ENCODE measurements around the gene EIF4A3.

Gene EIF4A3

DNA sequence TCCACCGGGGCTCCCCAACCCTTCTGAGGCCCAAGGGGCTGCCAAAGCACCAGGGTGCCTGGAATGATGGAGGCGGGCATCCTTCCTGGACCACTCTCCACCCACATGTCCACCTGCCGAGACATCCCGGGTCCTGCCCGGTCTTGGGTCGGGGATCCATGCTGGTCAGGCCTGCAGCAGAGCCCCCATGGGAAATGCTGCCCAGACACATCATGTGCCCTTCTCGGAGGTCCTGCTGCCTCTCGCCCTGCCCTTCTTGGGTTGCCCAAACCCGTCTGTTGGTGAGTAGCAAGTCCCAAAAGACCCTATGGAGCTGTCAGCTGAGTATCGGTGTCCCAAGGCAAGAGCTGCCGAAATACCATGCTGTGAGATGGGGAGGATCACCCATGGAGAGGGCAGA is 60.3 kb downstream of the EIF4A3 start:
- H3K9me3 ChIP-seq (ENCODE audit: insufficient read depth, low read depth, low read length), result no peaks in the 10 kb centered on the region
- H3K4me2 ChIP-seq (ENCODE audit: low read depth, low read length, poor library complexity, severe bottlenecking), result no peak overlapping the region
- H4K20me1 ChIP-seq (ENCODE audit: insufficient read depth, low read length, poor library complexity, severe bottlenecking), result no peaks in the 10 kb centered on the region
- no peak overlapping the region for H3K9ac ChIP-seq (ENCODE audit: low read depth, low read length, poor library complexity, severe bottlenecking)
- H3K4me1 ChIP-seq (ENCODE audit: insufficient read depth, low read length, poor library complexity, severe bottlenecking), result peaks cover 5% of the 10 kb centered on the region
- TF ChIP-seq EZH2phosphoT487 (IDR thresholded peaks at IDR 0.05; ENCODE audit: borderline replicate concordance), result no peak
- H3K9me2 ChIP-seq (replicated peaks; ENCODE audit: low read depth, low read length), result no peaks in the 10 kb centered on the region
- H3K4me3 ChIP-seq (ENCODE audit: low read length, poor library complexity, severe bottlenecking), result no peak overlapping the region
- no peaks in the 10 kb centered on the region for H3F3A ChIP-seq (ENCODE audit: low read depth)
- no peaks in the 10 kb centered on the region for H3K79me2 ChIP-seq (ENCODE audit: insufficient read depth, low read length)
- no peaks in the 10 kb centered on the region for H3K36me3 ChIP-seq (ENCODE audit: insufficient read depth, low read length)
- H2AFZ ChIP-seq (ENCODE audit: low read length), result no peak overlapping the region
- no peaks in the 10 kb centered on the region for H3K27me3 ChIP-seq (ENCODE audit: insufficient read depth, low read length, poor library complexity, severe bottlenecking)

DNA sequence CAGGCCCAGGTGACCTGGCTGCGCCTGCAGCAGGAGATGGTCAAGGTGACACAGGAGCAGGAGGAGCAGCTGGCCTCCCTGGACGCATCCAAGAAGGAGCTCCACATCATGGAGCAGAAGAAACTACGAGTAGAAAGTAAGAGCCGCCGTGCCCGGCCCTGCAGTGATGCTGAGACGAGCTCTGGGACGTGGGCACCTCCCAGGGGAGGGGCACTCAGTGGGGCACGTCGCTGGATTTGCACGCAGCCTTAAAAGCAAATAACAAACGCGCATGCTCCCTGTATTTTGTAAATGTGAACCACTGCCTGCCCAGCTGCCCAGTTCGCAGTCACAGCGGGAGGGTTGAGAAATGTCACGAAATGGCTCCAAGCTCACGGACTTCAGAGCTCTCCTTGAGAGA is 60.8 kb downstream of the EIF4A3 start:
- Histone ChIP-seq H3K36me3 (ENCODE audit: insufficient read depth, low read length) (no peaks in the 10 kb centered on the region), H2AFZ (ENCODE audit: low read length) (no peak overlapping the region), H4K20me1 (ENCODE audit: insufficient read depth, low read length, poor library complexity, severe bottlenecking) (no peaks in the 10 kb centered on the region), H3K4me1 (ENCODE audit: insufficient read depth, low read length, poor library complexity, severe bottlenecking) (peaks cover 5% of the 10 kb centered on the region), H3K27me3 (ENCODE audit: insufficient read depth, low read length, poor library complexity, severe bottlenecking) (no peaks in the 10 kb centered on the region), H3K79me2 (ENCODE audit: insufficient read depth, low read length) (no peaks in the 10 kb centered on the region), H3K4me2 (ENCODE audit: low read depth, low read length, poor library complexity, severe bottlenecking) (no peak overlapping the region), H3K9me3 (ENCODE audit: insufficient read depth, low read depth, low read length) (no peaks in the 10 kb centered on the region), H3K4me3 (ENCODE audit: low read length, poor library complexity, severe bottlenecking) (no peak overlapping the region), H3K9ac (ENCODE audit: low read depth, low read length, poor library complexity, severe bottlenecking) (no peak overlapping the region), H3K9me2 (replicated peaks; ENCODE audit: low read depth, low read length) (no peaks in the 10 kb centered on the region), H3F3A (ENCODE audit: low read depth) (no peaks in the 10 kb centered on the region)
- TF ChIP-seq, protein P1, sequence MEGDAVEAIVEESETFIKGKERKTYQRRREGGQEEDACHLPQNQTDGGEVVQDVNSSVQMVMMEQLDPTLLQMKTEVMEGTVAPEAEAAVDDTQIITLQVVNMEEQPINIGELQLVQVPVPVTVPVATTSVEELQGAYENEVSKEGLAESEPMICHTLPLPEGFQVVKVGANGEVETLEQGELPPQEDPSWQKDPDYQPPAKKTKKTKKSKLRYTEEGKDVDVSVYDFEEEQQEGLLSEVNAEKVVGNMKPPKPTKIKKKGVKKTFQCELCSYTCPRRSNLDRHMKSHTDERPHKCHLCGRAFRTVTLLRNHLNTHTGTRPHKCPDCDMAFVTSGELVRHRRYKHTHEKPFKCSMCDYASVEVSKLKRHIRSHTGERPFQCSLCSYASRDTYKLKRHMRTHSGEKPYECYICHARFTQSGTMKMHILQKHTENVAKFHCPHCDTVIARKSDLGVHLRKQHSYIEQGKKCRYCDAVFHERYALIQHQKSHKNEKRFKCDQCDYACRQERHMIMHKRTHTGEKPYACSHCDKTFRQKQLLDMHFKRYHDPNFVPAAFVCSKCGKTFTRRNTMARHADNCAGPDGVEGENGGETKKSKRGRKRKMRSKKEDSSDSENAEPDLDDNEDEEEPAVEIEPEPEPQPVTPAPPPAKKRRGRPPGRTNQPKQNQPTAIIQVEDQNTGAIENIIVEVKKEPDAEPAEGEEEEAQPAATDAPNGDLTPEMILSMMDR (conservative IDR thresholded peaks at IDR 0.05; ENCODE audit: low read length), result no peak
- no peak for TF ChIP-seq EZH2phosphoT487 (IDR thresholded peaks at IDR 0.05; ENCODE audit: borderline replicate concordance)

DNA sequence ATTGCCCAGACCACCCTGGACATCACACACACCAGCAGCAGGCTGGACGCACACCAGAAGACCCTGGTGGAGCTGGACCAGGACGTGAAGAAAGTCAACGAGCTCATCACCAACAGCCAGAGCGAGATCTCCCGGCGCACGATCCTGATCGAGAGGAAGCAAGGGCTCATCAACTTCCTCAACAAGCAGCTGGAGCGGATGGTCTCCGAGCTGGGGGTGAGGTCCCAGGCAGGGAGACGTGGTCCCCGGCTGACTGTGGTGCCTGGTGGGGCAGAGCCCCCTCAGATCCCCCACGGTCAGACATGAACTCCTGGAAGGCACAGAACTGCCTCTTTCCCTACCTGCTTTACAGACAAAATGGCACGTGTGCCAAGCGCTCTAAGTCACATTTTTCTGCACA is 62.2 kb downstream of the EIF4A3 start:
- Histone ChIP-seq H3K4me1 (ENCODE audit: insufficient read depth, low read length, poor library complexity, severe bottlenecking) (peaks cover 5% of the 10 kb centered on the region), H3K9me3 (ENCODE audit: insufficient read depth, low read depth, low read length) (no peaks in the 10 kb centered on the region), H3K9ac (ENCODE audit: low read depth, low read length, poor library complexity, severe bottlenecking) (no peak overlapping the region), H3K4me2 (ENCODE audit: low read depth, low read length, poor library complexity, severe bottlenecking) (no peak overlapping the region), H3K36me3 (ENCODE audit: insufficient read depth, low read length) (no peaks in the 10 kb centered on the region), H3K79me2 (ENCODE audit: insufficient read depth, low read length) (no peaks in the 10 kb centered on the region), H3K9me2 (replicated peaks; ENCODE audit: low read depth, low read length) (no peaks in the 10 kb centered on the region), H2AFZ (ENCODE audit: low read length) (no peak overlapping the region), H3K4me3 (ENCODE audit: low read length, poor library complexity, severe bottlenecking) (no peak overlapping the region), H3F3A (ENCODE audit: low read depth) (no peaks in the 10 kb centered on the region), H4K20me1 (ENCODE audit: insufficient read depth, low read length, poor library complexity, severe bottlenecking) (no peaks in the 10 kb centered on the region), H3K27me3 (ENCODE audit: insufficient read depth, low read length, poor library complexity, severe bottlenecking) (no peaks in the 10 kb centered on the region)
- no peak for TF ChIP-seq EZH2phosphoT487 (IDR thresholded peaks at IDR 0.05; ENCODE audit: borderline replicate concordance)
- TF ChIP-seq, protein P1 (conservative IDR thresholded peaks at IDR 0.05; ENCODE audit: low read length), result no peak
